OCI-LY7 (cell line): ENCODE measurements around the gene KCNMB2. TPM values are rescaled to one million over a fixed set of nuclear protein-coding genes. Genes with fewer than 3 reads are reported as not detected.

Experiments
- BruUV-seq: library from RNA; stranded (reverse); fragments of 400-500 nt; replicated peaks from 2 replicates; lab custom pipeline; 2021; lab: Mats Ljungman, UMichigan
- CTCF ChIA-PET: fragments of 300-600 bp; sonication (Branson Sonifier 250); formaldehyde crosslinking; loops from one replicate; lab custom pipeline; 2022; ENCODE audit warnings: antibody characterized with exemption; ENCODE audit not compliant: unreplicated experiment; lab: Charles Lee
- POLR2A ChIA-PET: fragments of 300-600 bp; sonication (Branson Sonifier 250); formaldehyde crosslinking; loops from one replicate; lab custom pipeline; 2022; ENCODE audit warnings: antibody characterized with exemption; lab: Charles Lee
- DNase-seq: peaks from one replicate; pipeline ENCODE4 v3.0.0-alpha.2; 2015; ENCODE audit warnings: low spot score
- H2AFZ ChIP-seq: fragments of 200-600 bp; sonication (generic), shearing (Covaris generic); 2 replicates; pipeline ENCODE4 v1.6.1; 2014; ENCODE audit warnings: mild to moderate bottlenecking, antibody characterized with exemption, low read length, moderate library complexity
- H3K27ac ChIP-seq: fragments of 200-600 bp; sonication (generic); 2 replicates; pipeline ENCODE4 v1.5.1; 2014; ENCODE audit warnings: mixed run types, low read depth, mild to moderate bottlenecking, moderate library complexity, low read length, inconsistent platforms; ENCODE audit not compliant: poor library complexity, severe bottlenecking
- H3K36me3 ChIP-seq: fragments of 200-600 bp; sonication (generic); 2 replicates; pipeline ENCODE4 v1.6.1; 2014; ENCODE audit warnings: mild to moderate bottlenecking, antibody characterized with exemption, low read length, moderate library complexity, mixed read lengths; ENCODE audit not compliant: insufficient read depth
- H3K4me1 ChIP-seq: fragments of 200-600 bp; sonication (generic); 2 replicates; pipeline ENCODE4 v1.5.1; 2014; ENCODE audit warnings: mild to moderate bottlenecking, low read length; ENCODE audit not compliant: insufficient read depth, poor library complexity, severe bottlenecking
- H3K4me2 ChIP-seq: fragments of 200-600 bp; sonication (generic); 2 replicates; pipeline ENCODE4 v1.6.1; 2014; ENCODE audit warnings: mild to moderate bottlenecking, low read length
- H3K4me3 ChIP-seq: fragments of 200-600 bp; sonication (generic); 2 replicates; pipeline ENCODE4 v1.5.1; 2014; ENCODE audit warnings: mild to moderate bottlenecking, low read depth, low read length; ENCODE audit not compliant: poor library complexity, severe bottlenecking
- H3K79me2 ChIP-seq: fragments of 200-600 bp; sonication (generic); 2 replicates; pipeline ENCODE4 v1.6.1; 2016; ENCODE audit warnings: low read depth, mild to moderate bottlenecking, low read length, moderate library complexity, mixed read lengths; ENCODE audit not compliant: insufficient read depth
- H3K9me2 ChIP-seq: fragments of 200-600 bp; sonication (generic); 2 replicates; pipeline ENCODE4 v1.6.1; 2016; ENCODE audit warnings: mild to moderate bottlenecking, low read length, mixed read lengths; ENCODE audit not compliant: insufficient read depth
- H3K9me3 ChIP-seq: fragments of 200-600 bp; sonication (generic); 2 replicates; pipeline ENCODE4 v1.6.1; 2014; ENCODE audit warnings: mild to moderate bottlenecking, mixed run types, low read length, mixed read lengths
- H4K20me1 ChIP-seq: fragments of 200-600 bp; sonication (generic); 2 replicates; pipeline ENCODE4 v1.6.1; 2014; ENCODE audit warnings: mild to moderate bottlenecking, antibody characterized with exemption, low read length, moderate library complexity, mixed read lengths; ENCODE audit not compliant: insufficient read depth
- EZH2phosphoT487 ChIP-seq: fragments of 200-600 bp; sonication (generic); IDR thresholded peaks from 2 replicates; pipeline ENCODE4 v1.6.1; 2018; ENCODE audit warnings: low read depth, borderline replicate concordance, mild to moderate bottlenecking, mixed run types, antibody characterized with exemption, low read length, moderate library complexity, mixed read lengths
- intact Hi-C: fragments of 100-400 bp; cut with micrococcal nuclease; formaldehyde crosslinking; loops from one replicate; pipeline ENCODE4 v1.10.0; 2022; ENCODE audit not compliant: unreplicated experiment
- total RNA-seq, 2 experiments: library from RNA; depleted of rRNA in 1 of 2; stranded (reverse); fragments of >200 nt in 1 of 2; shearing (Covaris generic) in 1 of 2; gene quantifications; 2 replicates each; pipeline ENCODE4 v1.2.3, GENCODE V29; 2014 to 2022
- TF ChIP-seq, protein P1 (sequence below): fragments of 200-600 bp; sonication (generic); conservative IDR thresholded peaks from 2 replicates; pipeline ENCODE4 v1.5.1; 2014; ENCODE audit warnings: mild to moderate bottlenecking, antibody characterized with exemption, low read length, moderate library complexity, mixed read lengths

The KCNMB2 gene
- total RNA-seq, 2 experiments from 2014 or later: not detected

GRCh38 chr3:178718995-178719635 is 182.9 kb downstream of the KCNMB2 start:
- H3K36me3 ChIP-seq: no peaks in the 10 kb centered on the region
- H3K4me3 ChIP-seq: no peak overlapping the region
- H3K4me2 ChIP-seq: no peak overlapping the region
- no peak for DNase-seq
- no peaks in the 10 kb centered on the region for H3K4me1 ChIP-seq
- H3K9me3 ChIP-seq: no peaks in the 10 kb centered on the region
- H3K79me2 ChIP-seq: no peaks in the 10 kb centered on the region
- H3K9me2 ChIP-seq: no peaks in the 10 kb centered on the region
- no TSS peak for BruUV-seq
- TF ChIP-seq EZH2phosphoT487: no peak
- TF ChIP-seq, protein P1, sequence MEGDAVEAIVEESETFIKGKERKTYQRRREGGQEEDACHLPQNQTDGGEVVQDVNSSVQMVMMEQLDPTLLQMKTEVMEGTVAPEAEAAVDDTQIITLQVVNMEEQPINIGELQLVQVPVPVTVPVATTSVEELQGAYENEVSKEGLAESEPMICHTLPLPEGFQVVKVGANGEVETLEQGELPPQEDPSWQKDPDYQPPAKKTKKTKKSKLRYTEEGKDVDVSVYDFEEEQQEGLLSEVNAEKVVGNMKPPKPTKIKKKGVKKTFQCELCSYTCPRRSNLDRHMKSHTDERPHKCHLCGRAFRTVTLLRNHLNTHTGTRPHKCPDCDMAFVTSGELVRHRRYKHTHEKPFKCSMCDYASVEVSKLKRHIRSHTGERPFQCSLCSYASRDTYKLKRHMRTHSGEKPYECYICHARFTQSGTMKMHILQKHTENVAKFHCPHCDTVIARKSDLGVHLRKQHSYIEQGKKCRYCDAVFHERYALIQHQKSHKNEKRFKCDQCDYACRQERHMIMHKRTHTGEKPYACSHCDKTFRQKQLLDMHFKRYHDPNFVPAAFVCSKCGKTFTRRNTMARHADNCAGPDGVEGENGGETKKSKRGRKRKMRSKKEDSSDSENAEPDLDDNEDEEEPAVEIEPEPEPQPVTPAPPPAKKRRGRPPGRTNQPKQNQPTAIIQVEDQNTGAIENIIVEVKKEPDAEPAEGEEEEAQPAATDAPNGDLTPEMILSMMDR: no peak
- H4K20me1 ChIP-seq: no peaks in the 10 kb centered on the region
- POLR2A ChIA-PET: interaction anchor here (0.6 kb wide), 1 partner anchor 248 kb away, joined by 3 read pairs; no protein-coding TSS in a partner anchor
- H2AFZ ChIP-seq: no peak overlapping the region
- CTCF ChIA-PET: no interaction called here
- intact Hi-C loops: no loop called here
- no peak overlapping the region for H3K27ac ChIP-seq

DNA sequence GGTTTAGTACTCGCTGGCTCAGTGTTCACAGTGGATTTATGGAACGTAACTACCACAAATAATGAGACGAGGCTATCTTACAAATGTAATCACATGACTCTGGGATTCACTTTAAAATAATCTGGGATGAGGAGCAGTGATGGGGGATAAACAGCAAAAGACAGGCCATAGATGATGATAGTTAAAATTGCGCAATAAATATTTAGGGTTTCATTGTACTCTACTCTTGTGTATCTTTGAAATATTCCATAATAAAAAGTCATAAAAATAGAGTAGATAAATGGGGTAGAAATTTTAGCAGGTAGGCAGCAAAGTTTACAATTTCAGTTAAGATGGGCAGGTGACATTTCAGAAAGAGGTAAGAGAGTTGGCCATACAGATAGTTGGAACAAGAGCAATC is 196.6 kb downstream of the KCNMB2 start:
- ChIA-PET CTCF (no interaction called here), POLR2A (no interaction called here)
- no peak for TF ChIP-seq EZH2phosphoT487
- TF ChIP-seq, protein P1: no peak
- no peak for DNase-seq
- Histone ChIP-seq H3K4me3 (no peak overlapping the region), H3K9me3 (no peaks in the 10 kb centered on the region), H3K4me2 (no peak overlapping the region), H3K27ac (no peak overlapping the region), H4K20me1 (no peaks in the 10 kb centered on the region), H3K4me1 (no peaks in the 10 kb centered on the region), H2AFZ (no peak overlapping the region), H3K36me3 (no peaks in the 10 kb centered on the region), H3K79me2 (no peaks in the 10 kb centered on the region), H3K9me2 (no peaks in the 10 kb centered on the region)
- no TSS peak for BruUV-seq
- intact Hi-C loops: no loop called here

DNA sequence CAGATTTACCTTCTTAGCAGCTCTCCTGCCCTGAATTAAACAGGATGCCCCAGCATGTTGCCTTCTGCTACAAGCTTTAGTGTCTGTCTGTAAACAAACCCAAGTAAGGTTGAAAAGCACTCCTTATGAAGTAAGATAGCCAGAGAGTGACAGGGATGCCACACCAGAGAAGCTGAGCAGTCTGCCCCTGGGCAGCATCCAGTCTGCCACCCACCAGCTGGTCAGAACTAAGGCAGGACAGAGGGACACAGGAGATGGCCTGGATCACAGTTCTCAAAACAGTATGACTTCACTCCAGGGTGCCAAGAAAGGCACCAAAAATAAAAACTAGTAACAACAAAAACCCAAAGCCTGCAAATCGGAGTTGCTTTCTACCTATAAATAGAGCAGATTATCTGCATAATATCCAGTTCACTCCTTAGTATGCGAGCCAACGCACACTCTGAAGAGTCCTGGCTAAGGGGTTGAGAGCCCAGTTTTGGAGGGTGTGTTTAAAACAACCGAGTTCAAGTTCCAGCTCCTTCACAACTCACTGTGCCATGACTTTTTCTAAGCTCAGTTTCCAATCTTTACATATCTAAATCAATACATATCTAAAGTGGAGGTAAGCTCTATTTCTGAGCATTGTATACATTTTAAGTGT is 198.9 kb downstream of the KCNMB2 start:
- no TSS peak for BruUV-seq
- Histone ChIP-seq H3K4me3 (no peak overlapping the region), H2AFZ (no peak overlapping the region), H3K4me1 (no peaks in the 10 kb centered on the region), H3K4me2 (no peak overlapping the region), H3K27ac (no peak overlapping the region), H3K79me2 (no peaks in the 10 kb centered on the region), H3K9me3 (no peaks in the 10 kb centered on the region), H3K9me2 (no peaks in the 10 kb centered on the region), H4K20me1 (no peaks in the 10 kb centered on the region), H3K36me3 (no peaks in the 10 kb centered on the region)
- ChIA-PET CTCF (no interaction called here), POLR2A (interaction anchor here (0.6 to 0.9 kb wide), 2 partner anchors 71 to 119 kb away, joined by 3 read pairs; no protein-coding TSS in a partner anchor)
- intact Hi-C loops: no loop called here
- TF ChIP-seq, protein P1: no peak
- no peak for DNase-seq
